A549 (cell line): ENCODE measurements around the gene RNF43. TPM values are rescaled to one million over a fixed set of nuclear protein-coding genes. Genes with fewer than 3 reads are reported as not detected.
A peak's percentile ranks its signal among the peaks of the same experiment; 100 is the strongest.

ENCODE experiments used
- ATAC-seq, 2 experiments: fragments of 200-7000 bp in 1 of 2; fragments of >200 bp in 1 of 2; cut with Nextera tagmentation in 1 of 2; cut with Tn5 transposase in 1 of 2; 3 replicates each; pipeline versions ENCODE4 v1.8.0 to v1.9.1; 2018 to 2020; ENCODE audit warnings: mild to moderate bottlenecking in 1 of 2, moderate library complexity in 1 of 2
- CTCF ChIA-PET: fragments of 300-600 bp; sonication (Branson Sonifier 250); formaldehyde crosslinking; extraction: SDS; loops from one replicate; lab custom pipeline; 2021; ENCODE audit warnings: antibody characterized with exemption, inconsistent platforms; lab: Yijun Ruan, JAX
- POLR2A ChIA-PET: fragments of 350-600 bp; formaldehyde crosslinking; extraction: SDS; loops from one replicate; lab custom pipeline; 2021; ENCODE audit warnings: antibody characterized with exemption, inconsistent platforms; lab: Yijun Ruan, JAX
- DNase-seq, 2 experiments: peaks; one replicate each; pipeline versions ENCODE4 v3.0.0 to v3.0.0-alpha.2; 2011 to 2016; ENCODE audit warnings: low read depth in 1 of 2, low spot score in 1 of 2
- FAIRE-seq: peaks from 2 replicates; lab custom pipeline; 2011; peaks lifted over from hg19 to GRCh38; lab: Jason Lieb, UNC
- H3K27ac ChIP-seq, 2 experiments: fragments of >200 bp; sonication (Bioruptor Twin); formaldehyde crosslinking; 3 replicates each; pipeline ENCODE4 v1.5.1; 2016 to 2017
- H3K4me1 ChIP-seq: fragments of >200 bp; sonication (Bioruptor Twin); formaldehyde crosslinking; 3 replicates; pipeline ENCODE4 v1.6.1; 2016
- H3K4me2 ChIP-seq: fragments of >200 bp; sonication (Bioruptor Twin); formaldehyde crosslinking; 3 replicates; pipeline ENCODE4 v1.6.1; 2016
- H3K4me3 ChIP-seq: fragments of >200 bp; sonication (Bioruptor Twin); formaldehyde crosslinking; 3 replicates; pipeline ENCODE4 v1.5.1; 2016
- H3K9me3 ChIP-seq: fragments of >200 bp; sonication (Bioruptor Twin); formaldehyde crosslinking; 3 replicates; pipeline ENCODE4 v1.6.1; 2016
- CBX2 ChIP-seq: fragments of 200-600 bp; sonication (generic); IDR thresholded peaks from 2 replicates; pipeline ENCODE4 v1.6.1; 2016; ENCODE audit warnings: low read depth, mild to moderate bottlenecking, borderline replicate concordance
- GATA3 ChIP-seq: IDR thresholded peaks from 2 replicates; pipeline ENCODE4 v1.6.1; 2012; ENCODE audit warnings: borderline replicate concordance
- HEYL ChIP-seq: fragments of 250-450 bp; sonication (Bioruptor Pico); IDR thresholded peaks from 2 replicates; pipeline ENCODE4 v1.8.0; 2021; ENCODE audit warnings: mild to moderate bottlenecking, moderate library complexity
- HOXB5 ChIP-seq: fragments of 250-450 bp; sonication (Bioruptor Pico); IDR thresholded peaks from 2 replicates; pipeline ENCODE4 v1.5.0; 2020; ENCODE audit warnings: mild to moderate bottlenecking, moderate library complexity
- KDM5A ChIP-seq: fragments of 200-600 bp; sonication (generic); IDR thresholded peaks from 2 replicates; pipeline ENCODE4 v1.6.1; 2016; ENCODE audit warnings: antibody characterized with exemption, mild to moderate bottlenecking
- MAFK ChIP-seq: fragments of 450-650 bp; IDR thresholded peaks from 2 replicates; pipeline ENCODE4 v1.6.1; 2014; ENCODE audit not compliant: partially characterized antibody
- NPAS2 ChIP-seq: fragments of 250-450 bp; sonication (Bioruptor Pico); IDR thresholded peaks from 2 replicates; pipeline ENCODE4 v1.8.0; 2022; ENCODE audit warnings: mild to moderate bottlenecking, moderate library complexity, borderline replicate concordance
- NR3C1 ChIP-seq: fragments of >200 bp; sonication (Bioruptor Twin); formaldehyde crosslinking; IDR thresholded peaks from 3 replicates; pipeline ENCODE4 v1.6.1; 2017
- PHF8 ChIP-seq: fragments of 200-600 bp; sonication (generic); IDR thresholded peaks from 2 replicates; pipeline ENCODE4 v1.6.1; 2016; ENCODE audit warnings: low read depth, mild to moderate bottlenecking, antibody characterized with exemption, moderate library complexity, borderline replicate concordance
- RFX5 ChIP-seq: fragments of 450-650 bp; IDR thresholded peaks from 2 replicates; pipeline ENCODE4 v1.7.1; 2014; ENCODE audit warnings: antibody characterized with exemption, mild to moderate bottlenecking, moderate library complexity
- SREBF2 ChIP-seq: fragments of 450-650 bp; IDR thresholded peaks from 2 replicates; pipeline ENCODE4 v1.6.1; 2014; ENCODE audit warnings: mild to moderate bottlenecking, moderate library complexity
- TFCP2L1 ChIP-seq: fragments of 250-450 bp; sonication (Bioruptor Pico); IDR thresholded peaks from 2 replicates; pipeline ENCODE4 v1.5.0; 2021; ENCODE audit warnings: mild to moderate bottlenecking
- ZC3H11A ChIP-seq: fragments of 450-650 bp; IDR thresholded peaks from 2 replicates; pipeline ENCODE4 v1.6.1; 2014; ENCODE audit warnings: antibody characterized with exemption, mild to moderate bottlenecking
- ZFP36 ChIP-seq: fragments of 450-650 bp; IDR thresholded peaks from 2 replicates; pipeline ENCODE4 v1.6.1; 2014; ENCODE audit warnings: borderline replicate concordance; ENCODE audit not compliant: partially characterized antibody
- WGBS: methylation state at CpG from one replicate; pipeline ENCODE4 v1.1.6; 2017; ENCODE audit errors: missing lambda C conversion rate; 5-methylcytosine and 5-hydroxymethylcytosine counted together
- polyA plus RNA-seq, 4 experiments: library from polyadenylated mRNA; depleted of rRNA in 3 of 4; stranded (reverse); fragments of >200 nt; fragmentation: RNase III in 1 of 4; extraction: RNeasy Plus Mini Kit Qiagen cat#74134 plus additional on column Dnase treatment in 1 of 4; gene quantifications; 2 replicates in 3 of 4; 3 replicates in 1 of 4; pipeline ENCODE4 v1.2.3, GENCODE V29; 2011 to 2017
- TF ChIP-seq, protein P1 (sequence below): fragments of 200-600 bp; sonication (generic); IDR thresholded peaks from 2 replicates; pipeline ENCODE4 v1.6.1; 2016; ENCODE audit warnings: antibody characterized with exemption, mild to moderate bottlenecking, moderate library complexity
- TF ChIP-seq, protein P2 (sequence below): IDR thresholded peaks from 2 replicates; pipeline ENCODE4 v1.6.1; 2012
- TF ChIP-seq, protein P3 (sequence below): fragments of 150-350 bp; IDR thresholded peaks from 2 replicates; pipeline ENCODE4 v1.6.1; 2014; ENCODE audit warnings: low read depth, mild to moderate bottlenecking, low read length
- TF ChIP-seq, protein P4 (sequence below): IDR thresholded peaks from 2 replicates; pipeline ENCODE4 v1.6.1; 2012

The RNF43 gene
- polyA plus RNA-seq, 2 of the 4 experiments (the other 2 are of a cell fraction), result 2.5 to 6.6 TPM

DNA sequence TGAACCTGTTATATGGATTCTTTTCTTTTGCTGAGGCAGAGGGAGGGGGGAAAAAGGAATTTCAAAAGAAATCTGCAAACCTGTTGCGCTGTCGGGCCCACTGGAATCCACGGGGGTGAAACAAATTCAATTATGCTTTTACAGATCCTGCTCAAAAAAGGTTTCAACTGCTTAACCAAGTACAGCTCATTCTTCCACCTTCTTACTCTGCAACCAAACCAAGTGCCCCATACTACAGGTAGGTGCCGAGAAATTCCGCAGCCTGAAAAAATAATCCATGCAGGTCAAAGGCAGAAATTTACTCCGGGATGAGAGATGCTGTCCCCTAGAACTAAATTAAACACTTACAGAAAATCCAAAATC, 416 bp downstream of the RNF43 start:
- DNase-seq, result no peak
- 0 out of 6 replicates have a peak, but pooled peaks of 1 of the 2 experiments have one; percentile 9 for ATAC-seq
- H3K4me2 ChIP-seq, result peak overlapping the region; percentile 79
- CTCF ChIA-PET, result interaction anchor here (0.7 to 9.9 kb wide), 33 partner anchors 9 to 203 kb away, joined by 3 to 232 read pairs (median 7); partner anchors contain the start of genes SUPT4H1 and TSPOAP1
- no peaks in the 10 kb centered on the region for H3K9me3 ChIP-seq
- 0 out of 2 replicates have a peak, but pooled peaks have one; percentile 10 for TF ChIP-seq ZC3H11A
- TF ChIP-seq KDM5A, result peak; percentile 34; the same call in 1 of the 2 replicates
- TF ChIP-seq ZFP36, result no peak
- TF ChIP-seq, protein P1, sequence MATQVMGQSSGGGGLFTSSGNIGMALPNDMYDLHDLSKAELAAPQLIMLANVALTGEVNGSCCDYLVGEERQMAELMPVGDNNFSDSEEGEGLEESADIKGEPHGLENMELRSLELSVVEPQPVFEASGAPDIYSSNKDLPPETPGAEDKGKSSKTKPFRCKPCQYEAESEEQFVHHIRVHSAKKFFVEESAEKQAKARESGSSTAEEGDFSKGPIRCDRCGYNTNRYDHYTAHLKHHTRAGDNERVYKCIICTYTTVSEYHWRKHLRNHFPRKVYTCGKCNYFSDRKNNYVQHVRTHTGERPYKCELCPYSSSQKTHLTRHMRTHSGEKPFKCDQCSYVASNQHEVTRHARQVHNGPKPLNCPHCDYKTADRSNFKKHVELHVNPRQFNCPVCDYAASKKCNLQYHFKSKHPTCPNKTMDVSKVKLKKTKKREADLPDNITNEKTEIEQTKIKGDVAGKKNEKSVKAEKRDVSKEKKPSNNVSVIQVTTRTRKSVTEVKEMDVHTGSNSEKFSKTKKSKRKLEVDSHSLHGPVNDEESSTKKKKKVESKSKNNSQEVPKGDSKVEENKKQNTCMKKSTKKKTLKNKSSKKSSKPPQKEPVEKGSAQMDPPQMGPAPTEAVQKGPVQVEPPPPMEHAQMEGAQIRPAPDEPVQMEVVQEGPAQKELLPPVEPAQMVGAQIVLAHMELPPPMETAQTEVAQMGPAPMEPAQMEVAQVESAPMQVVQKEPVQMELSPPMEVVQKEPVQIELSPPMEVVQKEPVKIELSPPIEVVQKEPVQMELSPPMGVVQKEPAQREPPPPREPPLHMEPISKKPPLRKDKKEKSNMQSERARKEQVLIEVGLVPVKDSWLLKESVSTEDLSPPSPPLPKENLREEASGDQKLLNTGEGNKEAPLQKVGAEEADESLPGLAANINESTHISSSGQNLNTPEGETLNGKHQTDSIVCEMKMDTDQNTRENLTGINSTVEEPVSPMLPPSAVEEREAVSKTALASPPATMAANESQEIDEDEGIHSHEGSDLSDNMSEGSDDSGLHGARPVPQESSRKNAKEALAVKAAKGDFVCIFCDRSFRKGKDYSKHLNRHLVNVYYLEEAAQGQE, result no peak
- TF ChIP-seq NPAS2 (CRISPR knock-in tag), result no peak
- no peak for TF ChIP-seq TFCP2L1
- TF ChIP-seq, all 56 proteins: peak for 2
- peaks cover 30% of the 10 kb centered on the region; the same call in 2 of the 3 replicates for H3K4me1 ChIP-seq
- no peak for FAIRE-seq
- WGBS, result 30% methylated on average over 6 of the region's 6 CpGs
- peak overlapping the region; percentile 47 for H3K4me3 ChIP-seq
- H3K27ac ChIP-seq, result peak overlapping the region; percentile 76 to 77
- POLR2A ChIA-PET, result interaction anchor here (1.2 to 3.8 kb wide), 4 partner anchors 9 to 99 kb away, joined by 3 to 87 read pairs (median 7); partner anchors contain the start of gene SUPT4H1

- CTCF ChIA-PET, result interaction anchor here (1.0 to 9.9 kb wide), 16 partner anchors 9 to 128 kb away, joined by 3 to 232 read pairs (median 12); partner anchors contain the start of genes SUPT4H1 and TSPOAP1
- TF ChIP-seq HOXB5 (CRISPR knock-in tag), result no peak
- TF ChIP-seq, protein P2, sequence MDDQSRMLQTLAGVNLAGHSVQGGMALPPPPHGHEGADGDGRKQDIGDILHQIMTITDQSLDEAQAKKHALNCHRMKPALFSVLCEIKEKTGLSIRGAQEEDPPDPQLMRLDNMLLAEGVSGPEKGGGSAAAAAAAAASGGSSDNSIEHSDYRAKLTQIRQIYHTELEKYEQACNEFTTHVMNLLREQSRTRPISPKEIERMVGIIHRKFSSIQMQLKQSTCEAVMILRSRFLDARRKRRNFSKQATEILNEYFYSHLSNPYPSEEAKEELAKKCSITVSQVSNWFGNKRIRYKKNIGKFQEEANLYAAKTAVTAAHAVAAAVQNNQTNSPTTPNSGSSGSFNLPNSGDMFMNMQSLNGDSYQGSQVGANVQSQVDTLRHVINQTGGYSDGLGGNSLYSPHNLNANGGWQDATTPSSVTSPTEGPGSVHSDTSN, result no peak
- no peak for TF ChIP-seq NR3C1
- TF ChIP-seq, protein P3, sequence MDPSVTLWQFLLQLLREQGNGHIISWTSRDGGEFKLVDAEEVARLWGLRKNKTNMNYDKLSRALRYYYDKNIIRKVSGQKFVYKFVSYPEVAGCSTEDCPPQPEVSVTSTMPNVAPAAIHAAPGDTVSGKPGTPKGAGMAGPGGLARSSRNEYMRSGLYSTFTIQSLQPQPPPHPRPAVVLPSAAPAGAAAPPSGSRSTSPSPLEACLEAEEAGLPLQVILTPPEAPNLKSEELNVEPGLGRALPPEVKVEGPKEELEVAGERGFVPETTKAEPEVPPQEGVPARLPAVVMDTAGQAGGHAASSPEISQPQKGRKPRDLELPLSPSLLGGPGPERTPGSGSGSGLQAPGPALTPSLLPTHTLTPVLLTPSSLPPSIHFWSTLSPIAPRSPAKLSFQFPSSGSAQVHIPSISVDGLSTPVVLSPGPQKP, result no peak
- no peak for TF ChIP-seq GATA3
- no peak for TF ChIP-seq KDM5A
- TF ChIP-seq HEYL (CRISPR knock-in tag), result no peak
- TF ChIP-seq PHF8, result no peak
- TF ChIP-seq, all 56 proteins: peak for 0
- peak overlapping the region; percentile 79 for H3K4me2 ChIP-seq
- POLR2A ChIA-PET, result interaction anchor here (1.5 to 3.8 kb wide), 2 partner anchors 26 to 64 kb away, joined by 4 to 87 read pairs; partner anchors contain the start of gene SUPT4H1
- no peaks in the 10 kb centered on the region for H3K9me3 ChIP-seq
- H3K4me3 ChIP-seq, result peak overlapping the region; percentile 47
- no peak for ATAC-seq
- peaks cover 35% of the 10 kb centered on the region; the same call in 2 of the 3 replicates for H3K4me1 ChIP-seq
- no peak for FAIRE-seq
- DNase-seq, result no peak
- WGBS, result 78% methylated on average over 4 of the region's 4 CpGs
- H3K27ac ChIP-seq, result peak overlapping the region; percentile 76 to 77; a peak in 5 of 6 replicates
Measured at GRCh38 chr17:58416396-58416795, 938 bp downstream of the RNF43 start.

DNA sequence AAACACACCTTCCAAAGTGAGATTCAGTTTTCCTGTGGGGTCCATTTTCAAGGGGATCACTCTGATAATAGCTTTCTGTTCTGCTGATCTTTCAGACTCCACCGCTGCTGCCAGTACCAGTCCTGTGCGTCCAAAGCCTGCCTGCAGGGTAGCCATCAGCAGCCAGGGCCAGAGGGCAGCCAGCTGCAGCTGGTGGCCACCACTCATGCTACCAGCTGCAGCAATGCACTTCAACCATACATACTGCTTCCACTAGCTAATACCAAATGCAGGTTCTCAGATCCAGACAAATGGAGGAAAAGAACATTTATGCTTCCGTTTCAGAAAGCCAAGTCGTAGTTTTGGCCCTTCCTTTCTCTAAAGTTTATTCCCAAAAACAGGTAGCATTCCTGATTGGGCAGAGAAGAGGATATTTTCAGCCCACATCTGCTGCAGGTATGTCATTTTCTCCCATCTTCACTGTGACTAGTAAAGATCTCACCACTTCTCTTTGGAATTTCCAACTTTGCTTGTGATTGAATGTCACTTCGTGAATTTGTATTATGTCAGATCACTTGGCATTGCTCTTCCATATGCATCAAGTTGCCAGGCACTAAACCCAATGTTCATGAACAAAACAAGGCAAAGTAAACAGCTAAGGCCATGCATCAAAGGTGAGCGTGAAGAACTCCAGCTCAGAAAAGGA, 1.8 kb downstream of the RNF43 start:
- 60% methylated on average over 6 of the region's 6 CpGs for WGBS
- H3K9me3 ChIP-seq, result no peaks in the 10 kb centered on the region
- peaks cover 44% of the 10 kb centered on the region; the same call in 2 of the 3 replicates for H3K4me1 ChIP-seq
- DNase-seq (peak in 1 of 2 experiments; percentile 38), ATAC-seq (peak in 1 of 2 experiments; percentile 37; a peak in 3 of 6 replicates), FAIRE-seq (peak; percentile 70)
- H3K4me3 ChIP-seq, result peak overlapping the region; percentile 47; the same call in 1 of the 3 replicates
- H3K27ac ChIP-seq, result peak overlapping the region; percentile 32 to 51; a peak in 4 of 6 replicates
- ChIA-PET CTCF (interaction anchor here (0.6 to 9.9 kb wide), 10 partner anchors 8 to 116 kb away, joined by 3 to 232 read pairs (median 10); partner anchors contain the start of gene TSPOAP1), POLR2A (interaction anchor here (3.8 kb wide), 1 partner anchor 63 kb away, joined by 87 read pairs; the partner anchor contains the start of gene SUPT4H1)
- peak overlapping the region; percentile 79 for H3K4me2 ChIP-seq
- TF ChIP-seq RFX5 (no peak), MAFK (no peak), CBX2 (no peak), SREBF2 (no peak), NR3C1 (no peak)
- TF ChIP-seq, protein P3, result no peak
- TF ChIP-seq, protein P1, result no peak
- TF ChIP-seq, protein P4, sequence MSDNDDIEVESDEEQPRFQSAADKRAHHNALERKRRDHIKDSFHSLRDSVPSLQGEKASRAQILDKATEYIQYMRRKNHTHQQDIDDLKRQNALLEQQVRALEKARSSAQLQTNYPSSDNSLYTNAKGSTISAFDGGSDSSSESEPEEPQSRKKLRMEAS, result no peak
